ENCODE results near the gene DLST.

DLST gene

GRCh38 chr14:74911221-74911620 is 29.5 kb downstream of the DLST start:
- H3K4me3 ChIP-seq (ENCODE audit: low read length): no peak overlapping the region
- DNase-seq (ENCODE audit: low read depth, low spot score): no peak

DNA sequence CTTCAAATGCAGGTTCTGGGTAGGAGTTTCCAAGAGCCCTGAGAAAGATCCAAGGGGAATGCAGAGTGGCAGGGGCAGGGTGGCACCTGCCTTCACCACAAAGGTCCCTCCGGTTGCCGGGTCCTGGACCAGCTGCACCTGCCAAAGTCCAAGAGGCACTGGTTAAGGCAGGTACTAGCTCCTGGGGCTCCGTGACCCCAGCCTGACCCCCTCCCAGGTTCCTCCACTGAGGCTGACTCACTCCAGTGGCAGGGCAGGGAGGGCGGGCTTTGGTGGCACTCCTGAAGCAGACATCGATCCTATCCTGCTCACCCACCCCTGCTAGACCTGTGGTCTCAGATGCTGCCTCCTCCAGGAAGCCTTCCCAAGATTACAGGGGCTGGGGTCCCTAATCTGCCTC is 30.0 kb downstream of the DLST start:
- no peak for DNase-seq (ENCODE audit: low read depth, low spot score)

GRCh38 chr14:74912111-74912510 is 30.4 kb downstream of the DLST start:
- DNase-seq (ENCODE audit: low read depth, low spot score): no peak
- H3K4me3 ChIP-seq (ENCODE audit: low read length): no peak overlapping the region

More for the DNA sequence above, 30.0 kb downstream of the DLST start:
- H3K4me3 ChIP-seq (ENCODE audit: low read length): no peak overlapping the region

DNA sequence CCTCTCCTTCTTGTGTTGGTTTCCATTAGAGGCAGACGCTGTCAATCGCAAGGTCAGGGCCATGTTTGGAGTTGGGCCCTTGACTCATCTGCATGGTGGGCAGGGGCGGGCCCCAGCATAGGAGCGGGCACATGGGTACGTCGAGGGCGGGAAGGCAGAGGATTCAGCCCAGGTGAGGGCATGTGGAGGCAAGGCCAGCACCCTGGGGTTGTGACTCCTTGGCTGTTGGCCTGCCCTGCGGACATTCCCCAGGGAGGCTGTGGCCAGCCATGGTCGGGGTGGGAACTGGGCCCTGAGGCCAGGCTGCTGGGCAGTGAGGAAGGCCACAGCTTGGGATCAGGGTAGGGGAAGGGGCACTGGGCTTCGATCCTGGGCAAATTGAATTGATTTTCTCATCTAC is 31.1 kb downstream of the DLST start:
- H3K4me3 ChIP-seq (ENCODE audit: low read length): no peak overlapping the region
- no peak for DNase-seq (ENCODE audit: low read depth, low spot score)

DNA sequence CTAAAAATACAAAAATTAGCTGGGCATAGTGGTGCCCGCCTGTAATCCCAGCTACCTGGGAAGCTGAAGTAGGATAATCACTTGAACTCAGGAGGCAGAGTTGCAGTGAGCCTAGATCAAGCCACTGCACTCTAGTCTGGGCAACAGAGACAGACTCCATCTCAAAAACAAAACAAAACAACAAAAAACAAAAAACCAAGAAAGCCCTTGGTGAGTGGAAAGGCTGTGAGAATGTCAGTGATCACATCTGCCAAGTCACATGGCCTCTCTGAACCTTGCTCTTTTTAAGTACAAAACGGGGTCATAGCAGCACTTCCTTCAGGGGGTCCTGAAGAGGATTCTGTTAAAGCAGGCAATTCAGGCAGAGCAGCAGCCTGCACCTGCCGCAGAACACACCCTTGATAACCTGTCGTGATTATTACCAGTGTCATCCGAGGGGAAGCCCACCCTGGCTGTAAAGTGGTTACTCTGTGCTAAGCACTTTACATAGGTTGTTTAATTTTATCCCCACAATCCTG is 31.7 kb downstream of the DLST start:
- no peak for DNase-seq (ENCODE audit: low read depth, low spot score)
- H3K4me3 ChIP-seq (ENCODE audit: low read length): no peak overlapping the region

GRCh38 chr14:74913986-74914573 is 32.4 kb downstream of the DLST start:
- no peak overlapping the region for H3K4me3 ChIP-seq (ENCODE audit: low read length)
- no peak for DNase-seq (ENCODE audit: low read depth, low spot score)

DNA sequence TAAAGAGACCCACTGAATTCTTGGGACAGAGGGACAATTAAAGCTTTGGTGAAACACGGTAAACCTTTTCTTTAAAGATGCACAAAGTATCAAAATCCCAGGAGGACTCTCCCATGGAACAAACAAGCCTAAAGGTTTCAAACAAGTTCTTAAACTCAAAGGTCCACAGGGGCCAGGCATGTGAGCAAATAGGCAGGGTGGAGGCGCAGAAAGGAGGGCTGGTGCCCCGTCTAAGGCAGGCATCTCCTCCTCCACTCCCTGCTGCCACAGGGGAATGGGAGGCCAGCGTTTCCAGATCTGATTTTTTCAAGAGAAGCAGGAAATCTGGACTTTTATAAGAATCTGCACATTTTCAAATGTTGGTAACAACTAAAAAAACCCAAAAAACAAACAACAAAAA is 33.7 kb downstream of the DLST start:
- no peak for DNase-seq (ENCODE audit: low read depth, low spot score)
- no peak overlapping the region for H3K4me3 ChIP-seq (ENCODE audit: low read length)

DNA sequence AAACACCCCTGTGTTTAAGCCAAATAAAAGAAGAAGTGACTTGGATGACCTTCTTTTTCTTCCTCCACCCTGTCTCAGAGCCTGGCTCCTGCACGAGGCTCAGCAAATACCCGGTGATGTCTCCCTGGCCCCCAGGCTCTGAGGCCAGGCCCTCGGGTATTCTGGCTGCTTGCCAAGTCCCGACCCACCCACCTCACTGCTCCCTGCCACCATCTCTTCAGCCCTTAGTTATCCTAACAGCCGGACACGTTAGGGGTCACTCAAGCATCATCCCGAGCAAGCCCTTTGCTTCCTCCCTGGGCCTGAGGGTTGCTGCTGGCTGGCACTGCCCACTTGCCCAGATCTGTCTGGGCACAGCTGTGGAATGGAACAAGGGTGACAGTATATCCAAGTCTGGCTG is 34.1 kb downstream of the DLST start:
- DNase-seq (ENCODE audit: low read depth, low spot score): no peak
- no peak overlapping the region for H3K4me3 ChIP-seq (ENCODE audit: low read length)

DNA sequence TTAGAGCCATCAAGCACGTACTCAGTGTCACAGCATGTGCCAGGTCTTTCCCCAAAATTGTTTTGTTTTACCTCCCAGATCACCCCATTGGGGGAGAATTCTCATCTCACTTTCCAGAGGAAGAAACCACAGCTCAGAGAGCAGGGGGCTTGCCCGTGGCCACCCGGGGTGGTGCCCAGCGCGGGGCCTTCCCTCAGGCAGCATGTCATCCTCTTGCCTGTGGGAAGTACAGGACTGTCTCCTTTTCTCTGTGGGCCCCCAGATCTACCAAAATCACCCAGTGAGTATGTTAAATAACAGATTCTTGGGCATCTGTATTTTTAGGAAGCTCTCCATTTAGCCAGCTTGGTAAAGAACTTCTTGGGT is 35.4 kb downstream of the DLST start:
- H3K4me3 ChIP-seq (ENCODE audit: low read length): no peak overlapping the region
- DNase-seq (ENCODE audit: low read depth, low spot score): no peak

- no peak for DNase-seq (ENCODE audit: low read depth, low spot score)
- no peak overlapping the region for H3K4me3 ChIP-seq (ENCODE audit: low read length)
Measured at GRCh38 chr14:74917646-74918081, 35.9 kb downstream of the DLST start.

DNA sequence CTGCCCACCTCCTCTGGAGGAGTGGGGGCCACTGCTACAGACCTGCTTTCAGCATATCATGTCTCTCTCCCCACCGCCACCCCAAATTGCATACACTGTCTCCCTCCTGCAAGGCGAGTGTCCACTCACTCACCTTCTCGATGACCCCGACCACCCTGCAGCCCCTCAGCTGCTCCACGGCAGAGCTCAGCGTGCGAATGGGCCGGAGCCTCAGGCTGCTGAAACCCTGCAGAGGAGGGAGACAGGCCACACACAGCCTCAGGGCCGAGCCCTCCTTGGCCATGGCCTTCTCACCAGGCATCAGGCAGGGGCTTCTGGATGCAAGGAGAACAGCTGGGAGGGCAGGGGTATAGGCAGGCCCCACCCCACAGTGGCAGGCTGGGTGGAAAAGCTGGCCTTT is 36.7 kb downstream of the DLST start:
- no peak for DNase-seq (ENCODE audit: low read depth, low spot score)
- no peak overlapping the region for H3K4me3 ChIP-seq (ENCODE audit: low read length)

DNA sequence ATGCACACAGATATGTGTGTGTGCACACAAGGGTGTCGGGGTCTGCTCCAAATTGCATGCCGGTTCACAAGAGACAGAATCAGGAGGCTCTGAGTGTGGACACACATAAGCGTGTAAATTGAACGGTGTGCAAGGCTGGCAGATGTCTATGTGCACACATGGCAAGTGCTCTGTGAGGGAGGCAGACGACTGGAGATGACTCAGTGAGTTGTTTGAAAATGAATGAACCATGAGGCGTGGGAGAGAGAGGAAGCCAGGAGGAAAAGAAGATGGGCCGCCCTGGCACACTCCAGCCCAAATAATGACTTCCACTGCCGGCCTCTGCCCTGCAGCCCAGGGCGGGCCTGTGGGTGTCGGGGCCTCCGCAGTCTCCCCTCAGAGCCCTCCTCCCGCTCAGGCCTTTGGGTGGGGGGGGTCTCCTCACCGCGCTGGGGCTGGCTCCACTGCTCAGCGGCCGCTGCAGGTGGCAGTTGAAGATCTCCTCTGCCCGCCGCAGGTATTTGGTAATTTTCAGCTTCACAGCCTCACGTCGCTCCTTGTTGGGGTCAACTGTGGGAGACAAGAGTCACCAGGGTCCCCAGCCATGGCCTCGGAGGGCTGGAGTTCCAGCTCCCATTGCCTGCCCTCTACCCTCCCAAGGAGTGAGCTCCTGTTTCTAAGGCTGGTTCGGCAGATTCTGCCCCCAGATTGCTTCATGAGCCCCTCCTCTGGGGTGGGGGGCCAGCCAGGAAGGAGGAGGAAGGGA is 37.9 kb downstream of the DLST start:
- no peak overlapping the region for H3K4me3 ChIP-seq (ENCODE audit: low read length)
- no peak for DNase-seq (ENCODE audit: low read depth, low spot score)

DNA sequence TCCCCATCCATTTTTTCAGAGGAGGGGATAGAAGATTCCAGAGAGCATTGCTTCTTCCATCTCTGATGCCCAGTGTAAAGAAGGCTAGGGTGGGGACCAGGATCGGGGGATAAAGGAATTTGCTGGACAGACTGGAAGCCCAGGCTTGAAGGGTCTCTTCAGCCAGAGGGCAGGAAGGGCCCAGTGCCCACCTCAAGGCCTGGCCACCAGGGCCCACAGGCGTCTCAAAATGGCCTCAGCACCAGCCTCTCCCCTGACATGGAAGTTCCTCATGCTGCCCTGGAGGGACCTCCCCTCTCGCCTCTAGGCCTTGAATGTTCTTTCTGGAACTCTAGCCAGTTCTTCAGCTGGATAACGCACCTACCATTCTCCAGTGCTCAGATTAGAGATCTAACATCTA is 38.6 kb downstream of the DLST start:
- DNase-seq (ENCODE audit: low read depth, low spot score): no peak
- no peak overlapping the region for H3K4me3 ChIP-seq (ENCODE audit: low read length)

GRCh38 chr14:74921053-74921620 is 39.4 kb downstream of the DLST start:
- no peak for DNase-seq (ENCODE audit: low read depth, low spot score)
- no peak overlapping the region for H3K4me3 ChIP-seq (ENCODE audit: low read length)

DNA sequence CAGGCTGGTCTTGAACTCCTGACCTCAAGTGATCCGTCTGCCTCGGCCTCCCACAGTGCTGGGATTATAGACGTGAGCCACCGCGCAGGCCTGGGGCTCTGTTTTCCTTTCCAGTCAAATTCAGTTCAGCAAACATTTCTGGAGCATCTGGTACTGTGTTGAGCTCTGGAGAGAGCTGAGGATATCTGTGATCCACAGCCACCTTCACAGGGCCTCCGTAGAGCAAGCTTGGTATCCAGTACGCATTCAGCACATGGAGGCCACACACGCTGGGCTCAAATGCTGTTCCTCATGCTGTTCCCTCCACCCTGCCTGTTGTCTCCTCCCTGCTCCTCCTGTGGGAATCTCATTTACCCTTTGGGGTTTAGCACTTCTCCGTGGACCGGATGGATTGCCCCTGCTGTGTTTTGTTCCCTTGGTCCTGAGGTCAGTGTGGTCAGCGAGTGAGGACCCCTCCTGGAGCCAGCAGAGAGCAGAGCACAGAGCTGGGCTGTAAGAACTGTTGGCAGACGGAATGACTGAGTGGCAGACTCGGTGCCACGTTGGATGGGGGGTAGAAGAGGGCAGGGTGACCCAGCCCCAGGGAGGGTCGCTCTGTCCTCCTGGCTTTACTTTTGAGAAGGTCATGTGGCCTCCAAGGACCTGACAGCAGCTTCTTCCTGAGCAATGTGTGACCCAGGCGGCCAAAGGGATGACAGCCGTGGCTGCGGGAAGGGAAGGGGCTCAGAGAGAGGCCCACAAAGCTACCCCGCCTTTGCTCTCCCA is 40.5 kb downstream of the DLST start:
- no peak overlapping the region for H3K4me3 ChIP-seq (ENCODE audit: low read length)
- DNase-seq (ENCODE audit: low read depth, low spot score): no peak

- no peak for DNase-seq (ENCODE audit: low read depth, low spot score)
Measured at GRCh38 chr14:74922752-74923401, 41.2 kb downstream of the DLST start, which contains the start of gene RPS6KL1. RPS6KL1 (minus strand) TSS chr14:74923260; CDS start chr14:74921541, 1,719 bp downstream.

DNA sequence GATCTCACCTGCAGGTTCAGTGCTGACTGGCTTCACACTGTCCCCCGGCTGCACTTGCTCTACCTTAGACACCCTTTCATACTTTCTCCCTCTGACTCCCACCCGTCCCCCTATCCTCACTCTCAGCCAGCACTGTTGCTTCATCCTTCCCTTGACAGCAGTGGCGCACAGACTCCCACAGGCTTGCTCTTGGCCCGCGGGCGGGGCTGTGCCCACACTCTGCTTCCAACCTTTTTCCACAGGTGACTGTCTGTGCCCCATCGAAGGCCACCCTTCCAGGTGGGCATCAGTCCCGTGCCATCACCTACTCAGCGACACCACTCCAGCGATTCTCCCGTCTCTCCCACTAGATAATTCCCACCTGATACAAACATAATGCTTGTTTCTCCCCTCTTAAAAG is 42.3 kb downstream of the DLST start:
- H3K4me3 ChIP-seq (ENCODE audit: low read length): no peak overlapping the region
- no peak for DNase-seq (ENCODE audit: low read depth, low spot score)

More at GRCh38 chr14:74922752-74923401, 41.2 kb downstream of the DLST start, which contains the start of gene RPS6KL1:
- no peak within 1 kb of the TSS for H3K4me3 ChIP-seq (ENCODE audit: low read length)

- no peak overlapping the region for H3K4me3 ChIP-seq (ENCODE audit: low read length)
- DNase-seq (ENCODE audit: low read depth, low spot score): no peak
Measured at GRCh38 chr14:74927225-74927624, 45.5 kb downstream of the DLST start.

DNA sequence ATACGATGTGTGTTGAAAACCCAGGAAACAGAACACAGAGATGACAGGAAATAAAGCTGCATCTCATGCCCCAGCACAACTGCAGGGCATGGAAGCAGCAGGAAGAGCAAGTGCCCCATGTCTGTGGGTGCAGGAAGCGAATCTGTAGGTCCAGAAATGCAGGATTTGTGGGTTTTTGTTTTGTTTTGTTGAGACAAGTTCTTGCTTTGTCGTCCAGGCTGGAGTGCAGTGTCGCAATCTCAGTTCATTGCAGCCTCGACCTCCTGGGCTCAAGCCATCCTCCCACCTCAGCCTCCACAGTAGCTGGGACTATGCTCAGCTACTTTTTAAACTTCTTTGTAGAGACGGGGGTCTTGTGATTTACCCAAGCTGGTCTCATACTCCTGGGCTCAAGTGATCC is 47.5 kb downstream of the DLST start:
- no peak overlapping the region for H3K4me3 ChIP-seq (ENCODE audit: low read length)
- DNase-seq (ENCODE audit: low read depth, low spot score): no peak

All from Jurkat, Clone E6-1 (cell line).